ENCODE results near the gene TFPI.

- no peak for TF ChIP-seq CTCF (IDR thresholded peaks at IDR 0.05)
- no peak for TF ChIP-seq POLR2AphosphoS5 (IDR thresholded peaks at IDR 0.05)
Observed at GRCh38 chr2:187504312-187504921, 49.8 kb downstream of the TFPI start.
